Lower lobe of right lung (tissue), 2 donors: Measurements from ENCODE around the gene ZNF718. TPM values are rescaled to one million over a fixed set of nuclear protein-coding genes. Genes with fewer than 3 reads are reported as not detected.
"Not testable (repeated sequence)": the region's sequence is repeated elsewhere in the genome, so short reads cannot be mapped to it uniquely, and the experiment has no call there.

Experiments used
- ATAC-seq, 2 donors: fragments of 200-7000 bp; cut with Tn5 transposase; one replicate each; pipeline ENCODE4 v1.9.1; 2020 to 2022; ENCODE audit warnings: mild to moderate bottlenecking in 2 of 2, moderate library complexity in 2 of 2
- DNase-seq: peaks from one replicate; pipeline ENCODE4 v3.0.0-alpha.2; 2020
- H3K27ac ChIP-seq: fragments of 200-600 bp; one replicate; pipeline ENCODE4 v1.8.0; 2022
- H3K27me3 ChIP-seq: fragments of 200-600 bp; one replicate; pipeline ENCODE4 v1.8.0; 2022; ENCODE audit warnings: low read depth
- H3K36me3 ChIP-seq: fragments of 200-600 bp; one replicate; pipeline ENCODE4 v1.8.0; 2022; ENCODE audit warnings: mild to moderate bottlenecking
- H3K4me1 ChIP-seq: fragments of 200-600 bp; one replicate; pipeline ENCODE4 v1.8.0; 2022
- H3K4me3 ChIP-seq: fragments of 200-600 bp; one replicate; pipeline ENCODE4 v1.8.0; 2022; ENCODE audit warnings: mild to moderate bottlenecking
- H3K9me3 ChIP-seq: fragments of 200-600 bp; one replicate; pipeline ENCODE4 v1.8.0; 2022
- intact Hi-C: fragments of 100-400 bp; cut with DNase I; formaldehyde crosslinking; loops from one replicate; pipeline ENCODE4 v1.11.0; 2022
- long read RNA-seq: library from polyadenylated mRNA; unstranded; transcript quantifications from one replicate; pipeline ENCODE4 v2.0.0, GENCODE V29; 2021
- total RNA-seq: library from RNA; stranded (reverse); fragmentation: NEBNext Ultra II Directional; extraction: Animal tissue kit (Norgen Biotek cat#: 25700); gene quantifications from one replicate; pipeline ENCODE4 v1.2.1, GENCODE V29; 2021
- TF ChIP-seq, protein P1 (sequence below): fragments of 200-600 bp; IDR thresholded peaks from one replicate; pipeline ENCODE4 v1.8.0; 2022; ENCODE audit warnings: antibody characterized with exemption, mild to moderate bottlenecking
- donor health status: DM: no; HTN: yes; CAD: no; lungs with severe emphysema.

Gene ZNF718
- total RNA-seq = 9.8 TPM
- long read RNA-seq, partial matches to known transcripts = 4 of 16 reads
- long read RNA-seq, other reads (novel, unspliced or antisense) = 10 of 16 reads

DNA sequence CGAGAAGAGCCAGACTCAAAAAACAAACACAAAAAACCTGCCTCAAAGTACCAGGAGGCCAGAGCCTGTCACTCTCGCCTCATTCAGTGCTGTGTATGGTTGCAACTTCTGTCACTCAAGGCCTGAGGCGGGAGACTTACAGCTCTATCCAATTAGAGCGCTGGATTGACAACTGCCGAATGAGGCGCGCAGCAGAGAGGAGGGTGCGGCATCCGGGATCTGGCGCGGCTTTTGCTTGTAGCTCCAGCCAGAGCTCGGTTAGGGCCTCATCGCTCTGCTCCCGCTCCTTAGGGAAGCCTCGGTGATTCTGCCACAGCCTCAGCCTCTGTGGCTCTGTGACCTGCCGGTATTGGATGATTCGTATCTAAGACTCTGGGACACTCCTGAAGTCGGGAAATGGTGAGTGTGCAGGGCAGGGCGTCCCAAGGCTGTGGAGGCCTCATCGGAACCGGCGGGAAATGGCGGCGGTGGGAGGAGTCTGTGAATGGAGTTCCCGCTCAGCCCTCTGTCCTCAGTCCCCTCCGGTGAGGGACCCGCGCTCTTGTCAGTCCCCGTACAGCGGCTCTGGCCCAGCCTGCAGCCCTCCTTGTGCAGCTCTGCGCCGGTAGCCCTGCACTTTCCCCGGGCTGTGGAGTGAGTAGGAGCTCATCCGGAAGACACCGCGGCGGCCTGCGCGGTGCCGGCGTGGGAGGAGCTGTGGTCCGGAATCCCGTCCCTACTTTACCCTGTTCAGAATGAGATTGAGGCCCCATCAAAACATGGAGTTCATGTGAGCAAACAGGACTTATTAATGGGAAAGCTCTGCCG, at the start of gene ZNF718:
Gene ZNF718 (plus strand): TSS at position 227 of the 807 bp plus-strand sequence. CDS start 170 bp downstream, at position 397.
- H3K9me3 ChIP-seq = peaks cover 12% of the 10 kb centered on the region
- peak within 1 kb of the TSS; percentile 87 for H3K27ac ChIP-seq

DNA sequence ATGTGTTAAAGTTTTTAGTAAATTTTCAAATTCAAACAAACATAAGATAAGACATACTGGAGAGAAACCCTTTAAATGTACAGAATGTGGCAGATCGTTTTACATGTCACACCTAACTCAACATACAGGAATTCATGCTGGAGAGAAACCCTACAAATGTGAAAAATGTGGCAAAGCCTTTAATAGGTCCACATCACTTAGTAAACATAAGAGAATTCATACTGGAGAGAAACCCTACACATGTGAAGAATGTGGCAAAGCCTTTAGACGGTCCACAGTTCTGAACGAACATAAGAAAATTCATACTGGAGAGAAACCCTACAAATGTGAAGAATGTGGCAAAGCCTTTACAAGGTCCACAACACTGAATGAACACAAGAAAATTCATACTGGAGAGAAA, 38.4 kb upstream of the ZNF718 start:
- ATAC-seq (no peak), DNase-seq (no peak)
- Histone ChIP-seq H3K27ac (no peak overlapping the region), H3K4me1 (no peaks in the 10 kb centered on the region), H3K27me3 (no peaks in the 10 kb centered on the region), H3K9me3 (peaks cover 100% of the 10 kb centered on the region), H3K36me3 (peaks cover 14% of the 10 kb centered on the region), H3K4me3 (no peak overlapping the region)
- TF ChIP-seq, protein P1, sequence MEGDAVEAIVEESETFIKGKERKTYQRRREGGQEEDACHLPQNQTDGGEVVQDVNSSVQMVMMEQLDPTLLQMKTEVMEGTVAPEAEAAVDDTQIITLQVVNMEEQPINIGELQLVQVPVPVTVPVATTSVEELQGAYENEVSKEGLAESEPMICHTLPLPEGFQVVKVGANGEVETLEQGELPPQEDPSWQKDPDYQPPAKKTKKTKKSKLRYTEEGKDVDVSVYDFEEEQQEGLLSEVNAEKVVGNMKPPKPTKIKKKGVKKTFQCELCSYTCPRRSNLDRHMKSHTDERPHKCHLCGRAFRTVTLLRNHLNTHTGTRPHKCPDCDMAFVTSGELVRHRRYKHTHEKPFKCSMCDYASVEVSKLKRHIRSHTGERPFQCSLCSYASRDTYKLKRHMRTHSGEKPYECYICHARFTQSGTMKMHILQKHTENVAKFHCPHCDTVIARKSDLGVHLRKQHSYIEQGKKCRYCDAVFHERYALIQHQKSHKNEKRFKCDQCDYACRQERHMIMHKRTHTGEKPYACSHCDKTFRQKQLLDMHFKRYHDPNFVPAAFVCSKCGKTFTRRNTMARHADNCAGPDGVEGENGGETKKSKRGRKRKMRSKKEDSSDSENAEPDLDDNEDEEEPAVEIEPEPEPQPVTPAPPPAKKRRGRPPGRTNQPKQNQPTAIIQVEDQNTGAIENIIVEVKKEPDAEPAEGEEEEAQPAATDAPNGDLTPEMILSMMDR = no peak
- intact Hi-C loops = no loop called here

More for the DNA sequence above, at the start of gene ZNF718:
- ATAC-seq (peak; percentile 99 to 100), DNase-seq (peak; percentile 93)
- Histone ChIP-seq H3K4me3 (peak within 1 kb of the TSS; percentile 88), H3K4me1 (peaks cover 16% of the 10 kb centered on the region), H3K27me3 (no peaks in the 10 kb centered on the region), H3K36me3 (peaks cover 12% of the 10 kb centered on the region)
- intact Hi-C loops = no loop called here
- TF ChIP-seq, protein P1 = no peak

DNA sequence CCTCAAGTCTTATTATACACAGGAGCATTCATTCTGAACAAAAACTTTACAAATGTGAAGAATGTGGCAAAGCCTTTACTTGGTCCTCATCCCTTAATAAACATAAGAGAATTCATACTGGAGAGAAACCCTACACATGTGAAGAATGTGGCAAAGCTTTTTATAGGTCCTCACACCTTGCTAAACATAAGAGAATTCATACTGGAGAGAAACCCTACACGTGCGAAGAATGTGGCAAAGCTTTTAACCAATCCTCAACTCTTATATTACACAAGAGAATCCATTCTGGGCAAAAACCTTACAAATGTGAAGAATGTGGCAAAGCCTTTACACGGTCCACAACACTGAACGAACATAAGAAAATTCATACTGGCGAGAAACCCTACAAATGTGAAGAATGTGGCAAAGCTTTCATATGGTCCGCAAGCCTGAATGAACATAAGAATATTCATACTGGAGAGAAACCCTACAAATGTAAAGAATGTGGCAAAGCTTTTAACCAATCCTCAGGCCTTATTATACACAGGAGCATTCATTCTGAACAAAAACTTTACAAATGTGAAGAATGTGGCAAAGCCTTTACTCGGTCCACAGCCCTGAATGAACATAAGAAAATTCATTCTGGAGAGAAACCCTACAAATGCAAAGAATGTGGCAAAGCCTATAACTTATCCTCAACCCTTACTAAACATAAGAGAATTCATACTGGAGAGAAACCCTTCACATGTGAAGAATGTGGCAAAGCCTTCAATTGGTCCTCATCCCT, 37.6 kb upstream of the ZNF718 start:
- H3K4me3 ChIP-seq, H3K27me3 ChIP-seq, H3K4me1 ChIP-seq, ATAC-seq, H3K27ac ChIP-seq, DNase-seq, intact Hi-C loops: not testable (repeated sequence)
- Histone ChIP-seq H3K9me3 (peaks cover 100% of the 10 kb centered on the region), H3K36me3 (peaks cover 14% of the 10 kb centered on the region)

DNA sequence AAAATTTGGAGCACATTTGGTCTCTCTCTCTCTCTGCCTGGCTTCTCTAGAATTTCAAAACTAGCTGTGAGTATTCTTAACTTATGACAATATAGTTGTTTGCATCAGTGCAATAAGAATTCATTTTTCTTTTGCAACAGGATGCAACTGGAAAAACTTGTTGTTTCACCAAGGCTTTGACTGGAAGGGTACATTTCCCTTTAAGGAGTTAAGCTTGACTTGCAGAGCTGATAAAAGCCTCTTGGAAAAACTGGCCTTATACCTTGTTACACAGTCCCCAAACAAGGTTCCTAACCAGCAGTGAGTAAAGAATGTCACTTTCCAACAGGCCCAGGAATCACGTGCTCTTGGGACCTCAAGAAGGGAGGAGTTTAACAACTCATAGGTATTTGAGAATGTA, 25.9 kb upstream of the ZNF718 start:
- Histone ChIP-seq H3K27me3 (no peaks in the 10 kb centered on the region), H3K4me3 (no peak overlapping the region), H3K27ac (no peak overlapping the region), H3K4me1 (no peaks in the 10 kb centered on the region), H3K9me3 (peaks cover 94% of the 10 kb centered on the region), H3K36me3 (no peaks in the 10 kb centered on the region)
- intact Hi-C loops = no loop called here
- no peak for ATAC-seq
- TF ChIP-seq, protein P1 = no peak
- no peak for DNase-seq

DNA sequence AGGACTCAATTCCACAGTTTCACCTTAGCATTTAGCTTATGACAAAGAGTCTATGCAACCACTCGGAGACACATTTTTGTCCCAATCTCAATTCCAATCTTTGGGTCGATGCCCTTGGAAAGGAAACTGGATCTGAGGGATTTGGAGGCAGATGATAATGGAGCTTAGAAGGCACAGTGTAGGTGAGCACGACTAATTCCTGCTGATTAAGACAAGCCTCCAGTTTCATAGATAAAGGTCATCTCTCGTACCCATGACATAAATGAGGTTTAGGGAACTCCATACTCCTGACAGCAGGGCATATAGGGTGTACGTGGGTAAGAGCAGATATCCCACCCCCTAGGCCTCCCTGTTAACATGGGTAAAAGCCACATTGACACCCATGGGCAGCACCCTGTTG, 24.4 kb upstream of the ZNF718 start:
- peaks cover 87% of the 10 kb centered on the region for H3K9me3 ChIP-seq
- intact Hi-C loops = no loop called here
- no peaks in the 10 kb centered on the region for H3K27me3 ChIP-seq
- no peaks in the 10 kb centered on the region for H3K36me3 ChIP-seq
- DNase-seq (no peak), ATAC-seq (no peak)
- H3K4me1 ChIP-seq = no peaks in the 10 kb centered on the region
- TF ChIP-seq, protein P1 = no peak
- H3K4me3 ChIP-seq = no peak overlapping the region
- no peak overlapping the region for H3K27ac ChIP-seq
